Spinal cord (tissue), 10 donors: ENCODE data around the gene OR51B4. TPM values are rescaled to one million over a fixed set of nuclear protein-coding genes. Genes with fewer than 3 reads are reported as not detected.
"Not testable (repeated sequence)": the region's sequence is repeated elsewhere in the genome, so short reads cannot be mapped to it uniquely, and the experiment has no call there.

ENCODE experiments used
- DNase-seq, 6 donors: peaks; one replicate each; pipeline versions ENCODE4 v3.0.0 to v3.0.0-alpha.2; 2013 to 2015; ENCODE audit warnings: low spot score in 6 of 6, low read depth in 4 of 6
- H3K27ac ChIP-seq: one replicate; pipeline ENCODE4 v1.5.1; 2013; ENCODE audit warnings: low read depth, low read length, control low read depth
- H3K27me3 ChIP-seq: one replicate; pipeline ENCODE4 v1.6.1; 2013; ENCODE audit warnings: low read length; ENCODE audit not compliant: control insufficient read depth, insufficient read depth
- H3K36me3 ChIP-seq: one replicate; pipeline ENCODE4 v1.6.1; 2013; ENCODE audit warnings: low read length; ENCODE audit not compliant: control insufficient read depth, insufficient read depth
- H3K4me1 ChIP-seq: one replicate; pipeline ENCODE4 v1.6.1; 2013; ENCODE audit warnings: low read length; ENCODE audit not compliant: control insufficient read depth, insufficient read depth
- H3K4me3 ChIP-seq: one replicate; pipeline ENCODE4 v1.5.1; 2013; ENCODE audit warnings: low read depth, low read length, control low read depth
- H3K9me3 ChIP-seq: one replicate; pipeline ENCODE4 v1.6.1; 2013; ENCODE audit warnings: low read length; ENCODE audit not compliant: control insufficient read depth, insufficient read depth
- WGBS: methylation state at CpG from one replicate; pipeline ENCODE4 v1.1.5; 2013; ENCODE audit warnings: missing lambda C conversion rate; ENCODE audit not compliant: insufficient coverage; 5-methylcytosine and 5-hydroxymethylcytosine counted together
- polyA plus RNA-seq, 2 donors: library from polyadenylated mRNA; unstranded; fragments of 120-200 nt; gene quantifications; one replicate each; pipeline ENCODE4 v1.2.1, GENCODE V29; 2013; ENCODE audit not compliant: insufficient read length in 2 of 2
- total RNA-seq, 2 donors: library from RNA; depleted of rRNA in 1 of 2; stranded (reverse); fragments of 120-200 nt in 1 of 2; fragments of >200 nt in 1 of 2; gene quantifications; one replicate each; pipeline versions ENCODE4 v1.2.3 to v1.2.4, GENCODE V29; 2013 to 2014
- donor health status: healthy.

The OR51B4 gene
- total and polyA plus RNA-seq, 4 donors = 0.17 TPM; not detected in 3

DNA sequence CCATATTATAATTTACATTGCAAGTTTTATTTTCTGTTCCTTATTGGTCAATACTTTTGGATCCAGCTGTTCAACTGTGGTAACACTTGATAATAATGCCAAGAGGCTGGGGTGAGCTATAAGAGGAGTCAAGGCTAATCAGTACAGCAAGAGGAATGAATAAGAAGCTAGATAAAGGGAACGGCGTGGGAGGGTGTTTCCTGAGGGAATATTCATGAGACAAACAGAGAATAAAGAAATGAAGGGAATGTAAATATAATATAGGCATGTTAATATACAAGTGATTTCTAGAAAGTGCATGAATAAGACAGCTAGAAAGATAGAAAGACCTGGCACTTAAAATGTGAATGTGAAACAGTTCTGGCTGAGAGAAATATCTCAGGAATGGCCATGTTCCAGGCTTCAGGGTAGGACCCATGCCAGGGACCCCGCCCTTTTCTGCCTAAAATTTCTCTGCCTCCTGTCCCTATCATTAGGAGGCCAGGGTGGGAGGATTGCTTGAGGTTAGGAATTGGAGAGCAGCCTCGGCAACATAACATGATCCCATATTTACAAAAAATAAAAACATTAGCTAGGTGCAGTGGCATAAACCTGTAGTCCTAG lies 3.9 kb downstream of the OR51B4 start:
- Histone ChIP-seq H3K9me3 (no peaks in the 10 kb centered on the region), H3K27me3 (no peaks in the 10 kb centered on the region), H3K36me3 (no peaks in the 10 kb centered on the region), H3K27ac (no peak overlapping the region), H3K4me1 (no peaks in the 10 kb centered on the region), H3K4me3 (no peak overlapping the region)
- no peak for DNase-seq
- WGBS = 81% methylated on average over 2 of the region's 4 CpGs

GRCh38 chr11:5294342-5294995 lies 7.3 kb downstream of the OR51B4 start:
- H3K27me3 ChIP-seq, H3K4me1 ChIP-seq, H3K9me3 ChIP-seq, H3K4me3 ChIP-seq, H3K36me3 ChIP-seq, DNase-seq, H3K27ac ChIP-seq: not testable (repeated sequence)
- 99% methylated on average over 33 of the region's 41 CpGs for WGBS

GRCh38 chr11:5293028-5293427 lies 8.7 kb downstream of the OR51B4 start:
- 96% methylated on average over 8 of the region's 8 CpGs for WGBS
- Histone ChIP-seq H3K36me3 (no peaks in the 10 kb centered on the region), H3K4me3 (no peak overlapping the region), H3K4me1 (no peaks in the 10 kb centered on the region), H3K27me3 (no peaks in the 10 kb centered on the region), H3K27ac (no peak overlapping the region), H3K9me3 (no peaks in the 10 kb centered on the region)
- DNase-seq = no peak

GRCh38 chr11:5291207-5291838 lies 10.4 kb downstream of the OR51B4 start:
- Histone ChIP-seq H3K27me3 (no peaks in the 10 kb centered on the region), H3K9me3 (no peaks in the 10 kb centered on the region), H3K27ac (no peak overlapping the region), H3K4me3 (no peak overlapping the region), H3K36me3 (no peaks in the 10 kb centered on the region), H3K4me1 (no peaks in the 10 kb centered on the region)
- DNase-seq = no peak
- no CpG with 5 or more reads among the region's 1 CpG for WGBS

DNA sequence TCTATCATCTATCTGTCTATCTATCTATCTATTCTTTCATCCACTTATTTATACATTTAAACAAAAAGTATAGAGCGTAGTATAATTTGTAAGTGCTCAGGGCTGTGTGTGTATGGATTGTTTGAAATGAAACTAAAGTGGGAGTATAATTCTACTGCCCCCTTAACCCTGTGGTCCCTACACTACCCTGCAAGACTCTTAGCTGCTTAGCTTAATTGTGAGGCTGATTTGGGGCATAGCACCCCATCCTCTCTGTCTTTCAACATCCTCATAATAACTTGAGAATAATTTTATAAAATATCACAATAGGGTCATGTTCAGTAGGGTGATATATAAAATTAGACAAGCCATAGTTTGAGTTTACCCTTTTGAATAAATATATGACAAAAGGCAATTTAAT lies 11.6 kb downstream of the OR51B4 start:
- H3K4me1 ChIP-seq = no peaks in the 10 kb centered on the region
- no CpG with 5 or more reads among the region's 1 CpG for WGBS
- H3K9me3 ChIP-seq = no peaks in the 10 kb centered on the region
- H3K4me3 ChIP-seq = no peak overlapping the region
- no peak for DNase-seq
- H3K27me3 ChIP-seq = no peaks in the 10 kb centered on the region
- no peak overlapping the region for H3K27ac ChIP-seq
- no peaks in the 10 kb centered on the region for H3K36me3 ChIP-seq

- H3K27me3 ChIP-seq = no peaks in the 10 kb centered on the region
- H3K4me3 ChIP-seq = no peak overlapping the region
- no peaks in the 10 kb centered on the region for H3K4me1 ChIP-seq
- no peaks in the 10 kb centered on the region for H3K36me3 ChIP-seq
- H3K9me3 ChIP-seq = no peaks in the 10 kb centered on the region
- H3K27ac ChIP-seq = no peak overlapping the region
- DNase-seq = no peak
Measured at GRCh38 chr11:5289696-5290095, 12.1 kb downstream of the OR51B4 start.

- no peaks in the 10 kb centered on the region for H3K4me1 ChIP-seq
- DNase-seq = no peak
- H3K4me3 ChIP-seq = no peak overlapping the region
- 92% methylated on average over 2 of the region's 6 CpGs for WGBS
- no peaks in the 10 kb centered on the region for H3K36me3 ChIP-seq
- no peaks in the 10 kb centered on the region for H3K9me3 ChIP-seq
- H3K27me3 ChIP-seq = no peaks in the 10 kb centered on the region
- H3K27ac ChIP-seq = no peak overlapping the region
Measured at GRCh38 chr11:5288906-5289550, 12.7 kb downstream of the OR51B4 start.

DNA sequence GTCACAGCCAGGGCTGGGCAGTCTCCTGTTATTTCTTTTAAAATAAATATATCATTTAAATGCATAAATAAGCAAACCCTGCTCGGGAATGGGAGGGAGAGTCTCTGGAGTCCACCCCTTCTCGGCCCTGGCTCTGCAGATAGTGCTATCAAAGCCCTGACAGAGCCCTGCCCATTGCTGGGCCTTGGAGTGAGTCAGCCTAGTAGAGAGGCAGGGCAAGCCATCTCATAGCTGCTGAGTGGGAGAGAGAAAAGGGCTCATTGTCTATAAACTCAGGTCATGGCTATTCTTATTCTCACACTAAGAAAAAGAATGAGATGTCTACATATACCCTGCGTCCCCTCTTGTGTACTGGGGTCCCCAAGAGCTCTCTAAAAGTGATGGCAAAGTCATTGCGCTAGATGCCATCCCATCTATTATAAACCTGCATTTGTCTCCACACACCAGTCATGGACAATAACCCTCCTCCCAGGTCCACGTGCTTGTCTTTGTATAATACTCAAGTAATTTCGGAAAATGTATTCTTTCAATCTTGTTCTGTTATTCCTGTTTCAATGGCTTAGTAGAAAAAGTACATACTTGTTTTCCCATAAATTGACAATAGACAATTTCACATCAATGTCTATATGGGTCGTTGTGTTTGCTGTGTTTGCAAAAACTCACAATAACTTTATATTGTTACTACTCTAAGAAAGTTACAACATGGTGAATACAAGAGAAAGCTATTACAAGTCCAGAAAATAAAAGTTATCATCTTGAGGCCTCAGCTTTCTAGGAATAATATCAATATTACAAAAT lies 13.4 kb downstream of the OR51B4 start:
- Histone ChIP-seq H3K9me3 (no peaks in the 10 kb centered on the region), H3K36me3 (no peaks in the 10 kb centered on the region), H3K4me3 (no peak overlapping the region), H3K27me3 (no peaks in the 10 kb centered on the region), H3K4me1 (no peaks in the 10 kb centered on the region), H3K27ac (no peak overlapping the region)
- DNase-seq = no peak
- whole genome bisulfite sequencing = 93% methylated on average over 3 of the region's 7 CpGs

DNA sequence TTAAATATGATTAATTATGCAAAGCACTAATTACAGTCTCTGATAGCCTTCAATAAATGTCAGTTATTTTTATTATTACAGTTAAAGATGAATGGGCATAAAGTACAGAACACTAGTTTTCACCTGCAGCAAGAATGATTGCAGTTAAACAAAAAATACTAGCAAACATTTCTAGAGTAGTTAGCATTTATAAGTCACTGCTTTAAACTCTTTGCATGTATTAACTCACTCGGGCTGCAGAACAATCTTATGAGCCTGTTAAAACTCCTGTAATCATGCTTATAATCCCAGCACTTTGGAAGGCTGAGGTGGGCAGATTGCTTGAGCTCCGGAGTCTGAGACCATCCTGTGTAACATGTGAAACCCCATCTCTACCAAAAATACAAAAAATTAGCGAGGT lies 14.8 kb downstream of the OR51B4 start:
- Histone ChIP-seq H3K27ac (no peak overlapping the region), H3K9me3 (no peaks in the 10 kb centered on the region), H3K36me3 (no peaks in the 10 kb centered on the region), H3K27me3 (no peaks in the 10 kb centered on the region), H3K4me3 (no peak overlapping the region), H3K4me1 (no peaks in the 10 kb centered on the region)
- no peak for DNase-seq
- WGBS = no CpG with 5 or more reads among the region's 3 CpGs
